Cerebellar cortex (tissue), 1 donor: ENCODE results near the gene CALR.
A peak's percentile ranks its signal among the peaks of the same experiment; 100 is the strongest.
"Not testable (repeated sequence)": the region's sequence is repeated elsewhere in the genome, so short reads cannot be mapped to it uniquely, and the experiment has no call there.

Experiments used
- DNase-seq: peaks from one replicate; pipeline ENCODE4 v3.0.0-alpha.2; 2015; ENCODE audit warnings: low spot score

CALR gene

DNA sequence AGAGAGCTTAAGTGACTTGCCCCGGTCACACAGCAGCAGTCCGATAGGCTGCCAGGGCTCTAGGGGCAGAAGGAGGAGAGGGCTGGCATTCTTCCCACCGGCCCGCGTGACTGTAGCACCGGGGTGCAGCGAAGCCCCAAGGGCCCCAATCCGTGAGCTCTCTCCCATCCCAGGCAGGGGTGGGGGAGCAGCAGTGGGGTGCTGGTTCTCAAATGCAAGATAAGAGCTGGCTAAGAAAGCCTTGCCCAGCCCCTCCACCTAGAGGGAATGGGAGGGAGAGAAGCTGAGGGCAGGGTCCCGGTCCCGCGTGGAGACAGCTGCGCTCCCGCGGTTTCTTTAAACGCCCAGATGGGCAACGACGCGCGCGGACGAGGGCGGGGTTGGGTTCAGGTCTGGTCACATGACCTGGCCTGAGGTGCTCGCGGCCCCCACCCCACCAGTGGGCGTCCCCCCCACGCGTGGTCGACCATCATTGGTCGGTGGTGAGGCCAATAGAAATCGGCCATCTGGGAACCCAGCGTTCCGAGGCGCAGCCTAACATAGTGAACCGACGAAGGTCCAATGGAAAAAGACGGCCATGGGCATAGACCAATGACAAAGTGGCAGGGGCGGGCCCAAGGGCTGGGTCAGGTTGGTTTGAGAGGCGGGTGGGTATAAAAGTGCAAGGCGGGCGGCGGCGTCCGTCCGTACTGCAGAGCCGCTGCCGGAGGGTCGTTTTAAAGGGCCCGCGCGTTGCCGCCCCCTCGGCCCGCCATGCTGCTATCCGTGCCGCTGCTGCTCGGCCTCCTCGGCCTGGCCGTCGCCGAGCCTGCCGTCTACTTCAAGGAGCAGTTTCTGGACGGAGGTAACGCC is at the start of gene CALR:
TSS of gene CALR (plus strand) at position 683 of the 852 bp plus-strand sequence. CDS start at position 754, 71 bp downstream.
- peak; percentile 100 for DNase-seq

DNA sequence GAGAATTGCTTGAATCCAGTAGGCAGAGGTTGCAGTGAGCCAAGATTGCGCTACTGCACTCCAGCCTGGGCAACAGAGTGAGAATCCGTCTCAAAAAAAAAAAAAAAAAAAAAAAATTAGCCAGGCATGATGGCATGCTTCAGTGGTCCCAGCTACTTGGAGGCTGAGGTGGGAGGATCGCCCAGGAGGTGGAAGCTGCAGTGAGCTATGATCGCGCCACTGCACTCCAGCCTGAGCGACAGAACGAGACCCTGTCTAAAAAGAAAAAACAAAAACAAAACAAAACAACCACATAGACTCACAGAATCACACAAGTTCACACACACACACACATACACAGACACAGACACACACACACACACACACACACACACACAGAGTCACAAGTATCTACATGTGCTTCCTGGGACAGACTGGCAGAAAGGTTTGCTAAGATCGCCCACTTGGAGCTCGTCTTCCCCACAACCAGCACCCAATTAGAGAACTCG is 48.1 kb upstream of the CALR start:
- DNase-seq, result not testable (repeated sequence)

DNA sequence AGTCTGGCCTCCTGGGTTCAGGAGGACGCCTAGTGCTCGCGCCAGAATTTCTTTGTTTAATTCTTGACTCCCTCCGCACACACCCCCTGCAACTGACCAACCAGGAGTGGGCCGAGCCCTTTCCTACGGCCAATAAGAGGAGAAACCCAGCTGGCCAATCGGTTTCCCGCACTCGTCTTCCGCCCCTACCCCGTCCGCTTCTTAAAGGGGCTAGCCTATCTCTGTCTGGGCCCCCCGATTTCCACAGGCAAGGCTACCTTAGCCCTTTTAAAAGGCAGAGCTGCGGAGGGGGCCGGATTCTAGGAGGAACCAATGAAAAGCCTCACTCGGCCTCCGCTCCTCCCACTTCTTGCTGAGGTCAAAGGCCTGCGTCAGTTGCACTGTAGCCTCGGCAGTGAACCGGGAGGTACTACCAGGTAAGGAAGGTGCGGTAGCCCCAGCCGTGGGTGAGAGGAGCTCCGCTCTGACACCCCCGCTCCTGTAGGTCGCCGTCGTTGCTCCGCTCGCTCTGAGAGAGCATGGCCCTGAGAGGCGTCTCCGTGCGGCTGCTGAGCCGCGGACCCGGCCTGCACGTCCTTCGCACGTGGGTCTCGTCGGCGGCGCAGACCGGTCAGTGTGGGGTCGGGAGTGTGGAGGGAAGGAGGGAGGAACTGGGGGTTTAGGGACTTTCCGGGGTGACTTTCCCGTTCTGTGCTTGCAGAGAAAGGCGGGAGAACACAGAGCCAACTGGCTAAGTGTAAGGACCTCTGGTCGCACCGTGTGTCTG is 47.4 kb upstream of the CALR start, which contains the start of gene GCDH:
TSS of gene GCDH (plus strand) at position 374 of the 766 bp plus-strand sequence. CDS start at position 519, 145 bp downstream.
- peak; percentile 100 for DNase-seq

DNA sequence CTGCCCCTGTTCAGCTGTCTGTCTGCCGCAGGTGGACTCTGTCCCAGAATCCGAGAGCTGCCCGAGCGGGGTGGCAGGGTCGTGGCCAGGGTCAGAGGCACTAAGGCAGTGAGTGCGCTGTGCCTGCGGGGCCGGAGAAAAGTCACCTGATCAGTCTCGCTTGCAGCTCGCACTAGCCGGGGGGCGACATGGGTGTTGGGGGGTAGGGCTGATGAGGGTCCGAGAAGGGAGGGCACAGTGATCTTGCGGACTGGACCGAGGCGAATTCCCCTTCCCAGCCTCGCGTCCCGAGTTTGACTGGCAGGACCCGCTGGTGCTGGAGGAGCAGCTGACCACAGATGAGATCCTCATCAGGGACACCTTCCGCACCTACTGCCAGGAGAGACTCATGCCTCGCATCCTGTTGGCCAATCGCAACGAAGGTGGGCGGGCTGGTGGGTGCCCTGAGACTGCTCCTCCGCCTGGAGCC is 46.8 kb upstream of the CALR start:
- DNase-seq, result no peak

DNA sequence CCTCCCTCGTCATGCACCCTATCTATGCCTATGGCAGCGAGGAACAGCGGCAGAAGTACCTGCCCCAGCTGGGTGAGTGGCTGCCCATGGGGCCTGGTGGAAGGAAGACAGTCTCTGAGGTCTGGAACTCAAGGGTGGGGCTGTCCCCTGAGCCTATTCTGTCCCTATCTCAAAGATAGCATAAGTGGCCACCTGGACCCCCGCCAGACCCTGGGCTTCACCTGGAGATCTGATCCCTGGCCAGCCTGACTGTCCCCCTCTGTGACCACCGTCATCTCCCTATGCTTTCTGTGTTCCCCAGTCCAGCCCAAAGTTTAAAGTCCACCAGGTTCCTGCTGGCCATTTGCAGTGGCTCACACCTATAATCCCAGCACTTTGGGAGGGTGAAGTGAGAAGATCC is 44.8 kb upstream of the CALR start:
- DNase-seq, result no peak

DNA sequence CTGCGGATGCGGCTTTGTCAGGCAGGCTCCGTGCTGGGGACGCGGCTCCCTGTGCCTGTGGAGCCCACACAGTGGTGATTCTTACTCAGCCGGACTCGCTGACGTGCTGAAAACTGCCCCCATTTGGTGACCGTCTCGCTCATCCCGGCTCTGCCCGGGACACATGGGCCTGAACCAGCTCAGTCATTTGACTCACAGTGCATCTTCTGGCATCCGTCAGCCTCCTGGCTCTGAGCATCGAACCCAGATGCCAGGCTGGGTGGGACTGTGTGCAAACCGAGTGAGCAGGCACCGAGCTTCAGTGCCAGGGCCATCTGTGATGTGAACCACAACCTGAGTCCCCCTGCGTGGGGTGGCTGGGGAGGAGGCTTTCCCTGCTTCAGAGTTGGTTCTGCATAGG is 41.9 kb upstream of the CALR start:
- DNase-seq, result peak; percentile 74

DNA sequence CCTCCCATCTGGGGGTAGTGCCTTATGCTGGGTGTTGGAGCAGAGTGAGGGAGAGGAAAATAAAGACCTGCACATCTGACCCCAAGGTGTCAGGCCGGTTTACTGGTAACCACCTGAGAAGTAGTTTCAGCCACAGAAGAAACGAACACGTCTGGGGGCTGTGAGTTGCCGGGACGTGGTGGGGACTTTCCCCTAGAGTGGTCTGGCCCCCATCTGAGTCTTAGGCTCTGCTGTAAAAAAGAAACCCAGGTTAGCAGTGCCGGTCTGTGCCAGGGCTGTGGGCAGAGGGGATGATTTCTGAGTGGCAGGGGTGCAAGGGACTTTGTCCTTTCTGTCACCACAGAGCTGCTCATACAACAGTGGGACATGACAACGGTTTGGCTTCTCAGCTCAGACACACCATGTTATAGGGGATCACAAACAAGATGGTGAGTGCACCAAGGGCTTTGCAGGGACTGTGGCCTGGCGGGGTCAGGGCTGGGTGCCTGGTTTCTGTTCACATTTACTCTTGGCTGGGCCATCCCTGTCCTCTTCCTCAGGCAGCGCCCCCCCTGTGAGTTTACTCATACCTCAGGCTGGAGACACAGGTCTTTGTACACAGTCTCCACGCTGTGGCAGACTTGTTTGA is 38.4 kb upstream of the CALR start:
- DNase-seq, result no peak

DNA sequence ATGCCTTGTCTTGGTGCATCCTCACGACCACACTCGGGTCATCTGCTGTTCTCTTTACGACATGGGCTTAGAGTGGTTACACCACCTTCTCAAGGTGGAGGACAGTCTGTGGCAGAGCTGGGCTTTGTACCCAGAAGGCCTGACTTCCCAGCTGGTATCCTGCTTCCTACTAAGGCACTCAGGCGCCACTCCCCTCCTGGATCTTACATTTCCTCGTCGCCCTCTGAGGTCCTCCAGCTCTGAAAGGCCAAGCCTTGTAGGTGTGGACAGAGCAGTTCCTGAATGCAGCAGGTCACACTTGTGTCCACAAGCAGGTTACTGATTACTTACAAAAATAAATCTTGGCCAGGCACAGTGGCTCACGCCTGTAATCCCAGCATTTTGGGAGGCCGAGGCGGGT is 31.2 kb upstream of the CALR start:
- no peak for DNase-seq

DNA sequence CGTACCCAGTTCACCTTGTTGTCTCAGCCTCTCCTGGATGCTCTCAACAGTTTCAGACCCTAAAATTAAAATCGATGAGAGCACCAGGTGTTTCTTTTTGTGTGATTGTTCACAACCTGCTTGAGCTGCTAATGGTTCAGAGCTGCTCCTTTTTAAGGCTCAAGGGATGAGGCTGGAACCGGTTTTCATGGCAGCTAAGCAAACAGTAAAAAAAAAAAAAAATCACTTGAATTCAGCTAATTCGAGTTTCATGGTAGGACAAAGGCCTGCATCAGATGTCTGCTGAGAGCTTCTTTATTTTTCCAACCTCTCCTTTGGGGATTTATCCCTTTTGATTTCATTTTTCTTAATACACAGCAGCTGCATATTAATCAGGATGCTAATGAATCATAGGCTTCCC is 25.8 kb upstream of the CALR start:
- no peak for DNase-seq

DNA sequence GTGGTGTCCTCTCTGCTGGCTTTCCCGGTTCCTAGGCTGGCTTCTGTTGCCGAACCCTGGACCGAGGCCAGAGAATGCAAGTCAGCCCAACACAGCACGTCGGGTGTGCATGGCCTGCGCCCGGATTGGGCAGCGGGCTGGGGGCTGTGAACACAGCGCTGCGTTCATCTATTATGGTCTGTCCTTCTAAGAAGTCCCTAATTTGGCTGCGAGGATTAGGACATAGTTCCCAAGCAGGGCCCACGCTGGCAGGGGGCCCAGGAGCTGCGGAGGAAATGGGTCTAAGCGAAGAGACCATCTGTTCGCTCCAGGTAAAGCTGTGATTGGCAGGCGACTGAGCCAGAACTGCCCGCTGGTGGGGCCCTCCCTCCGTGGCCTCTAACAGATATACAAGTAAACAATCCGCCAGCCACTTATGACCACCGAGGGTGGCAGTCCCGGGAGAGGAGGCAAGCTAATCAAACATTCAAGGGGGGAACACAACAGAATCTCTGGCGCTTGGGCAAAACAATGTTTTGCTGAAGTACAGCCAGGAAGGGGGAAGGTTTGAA is 25.3 kb upstream of the CALR start:
- DNase-seq, result peak; percentile 97

DNA sequence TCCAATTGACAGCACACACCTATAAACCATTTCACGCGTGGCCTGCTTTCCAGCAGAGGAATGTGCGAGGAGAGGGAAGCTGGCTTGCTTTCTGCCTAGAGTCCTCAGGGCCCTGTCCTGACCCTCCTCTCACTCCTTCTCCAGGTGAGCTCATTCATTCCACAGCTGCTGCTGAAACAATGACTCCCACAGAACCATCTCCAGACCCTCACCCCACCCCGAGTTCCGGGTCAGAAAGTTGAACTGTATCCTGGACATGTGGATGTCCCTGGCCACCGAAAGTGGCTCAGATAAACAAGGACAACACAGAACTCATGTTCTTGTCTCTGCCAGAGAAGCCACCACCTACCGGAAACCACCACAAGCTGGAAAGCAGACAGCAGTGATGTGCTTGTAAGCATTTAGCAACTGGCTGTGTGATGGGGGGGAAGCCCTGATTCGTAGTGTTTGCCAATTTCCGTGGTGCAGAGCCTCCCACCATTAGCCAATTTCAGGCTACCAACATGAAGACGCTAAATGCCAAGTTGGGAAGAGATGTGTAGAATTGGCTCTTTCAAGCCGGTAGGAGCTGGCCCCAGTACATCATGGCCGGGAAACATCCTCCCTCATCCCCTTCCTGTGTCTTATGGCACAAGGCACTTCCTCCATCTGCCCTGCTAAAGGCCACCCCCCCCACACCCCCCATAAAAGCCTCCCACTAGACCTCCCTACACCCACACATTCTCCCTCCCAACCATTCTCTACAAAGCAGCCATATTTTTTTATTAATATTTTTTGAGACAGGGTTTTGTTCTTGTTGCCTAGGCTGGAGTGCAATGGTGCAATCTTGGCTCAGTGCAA is 24.3 kb upstream of the CALR start:
- peak; percentile 35 for DNase-seq

DNA sequence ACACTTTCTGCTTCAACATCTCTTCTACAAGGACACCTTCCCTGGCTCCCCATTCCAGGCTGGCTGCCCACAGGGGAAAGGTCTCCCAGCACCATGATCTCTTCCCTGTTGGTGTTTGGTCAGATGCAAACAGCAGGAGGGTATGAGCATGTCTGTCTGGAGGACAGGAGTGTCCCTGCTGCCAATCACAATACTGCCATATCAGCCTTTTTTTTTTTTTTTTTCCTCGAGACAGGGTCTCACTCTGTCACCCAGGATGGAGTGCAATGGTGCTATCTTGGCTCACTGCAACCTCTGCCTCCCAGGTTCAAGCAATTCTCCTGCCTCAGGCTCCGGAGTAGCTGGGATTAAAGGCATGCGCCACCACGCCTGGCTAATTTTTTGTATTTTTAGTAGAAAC is 22.5 kb upstream of the CALR start:
- DNase-seq, result not testable (repeated sequence)

DNA sequence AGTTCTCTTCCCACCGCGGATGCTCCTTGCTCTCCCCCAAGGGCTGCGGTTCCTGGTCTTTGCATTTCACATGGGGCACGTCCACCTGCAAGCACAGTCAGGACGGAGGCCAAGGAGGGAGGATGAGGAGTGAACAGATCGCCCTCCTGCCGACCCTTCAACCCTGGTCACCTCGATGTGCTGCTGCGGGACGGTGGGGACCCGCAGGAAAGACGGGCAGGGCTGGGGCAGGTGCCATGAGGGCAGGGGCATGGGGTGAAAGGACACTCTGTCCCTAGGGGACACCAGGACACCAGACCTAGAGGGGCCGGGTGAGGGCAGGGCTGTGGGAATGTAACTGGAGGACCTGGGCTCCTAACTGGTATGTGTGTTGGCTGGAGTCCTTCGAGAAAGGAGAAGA is 20.2 kb upstream of the CALR start:
- DNase-seq, result no peak

DNA sequence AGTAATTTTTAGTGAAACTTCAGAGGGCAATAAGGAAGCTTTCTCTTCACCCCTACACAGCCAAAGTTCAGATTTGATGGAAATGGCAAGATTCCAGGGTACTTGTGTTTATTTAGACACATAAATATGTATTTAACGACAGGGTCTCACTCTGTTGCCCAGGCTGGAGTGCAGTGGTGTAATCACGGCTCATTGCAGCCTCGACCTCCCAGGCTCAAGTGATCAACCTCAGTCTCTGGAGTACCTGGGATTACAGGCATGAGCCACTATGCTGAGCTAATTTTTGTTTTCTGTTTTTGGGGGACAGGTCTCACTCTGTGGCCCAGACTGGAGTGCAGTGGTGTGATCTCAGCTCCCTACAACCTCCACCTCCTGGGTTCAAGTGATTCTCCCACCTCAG is 17.4 kb upstream of the CALR start:
- DNase-seq, result no peak

DNA sequence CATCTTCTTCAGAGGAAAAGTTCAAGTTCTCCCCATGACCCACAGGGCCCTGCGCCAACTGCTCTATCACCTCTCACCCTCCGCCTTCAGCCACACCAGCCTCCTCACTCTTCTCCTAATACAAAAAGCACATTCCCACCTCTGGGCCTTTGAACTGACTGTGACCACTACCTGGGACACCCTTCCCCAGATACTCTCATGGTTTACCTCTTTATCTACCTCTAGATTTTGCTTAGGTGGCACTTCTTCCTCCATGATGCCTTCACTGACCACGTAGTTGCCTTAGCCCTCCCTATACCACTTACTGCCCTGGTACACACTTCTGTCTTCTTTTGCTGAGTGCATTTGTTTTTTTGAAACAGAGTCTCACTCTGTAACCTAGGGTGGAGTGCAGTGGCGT is 15.4 kb upstream of the CALR start:
- no peak for DNase-seq

DNA sequence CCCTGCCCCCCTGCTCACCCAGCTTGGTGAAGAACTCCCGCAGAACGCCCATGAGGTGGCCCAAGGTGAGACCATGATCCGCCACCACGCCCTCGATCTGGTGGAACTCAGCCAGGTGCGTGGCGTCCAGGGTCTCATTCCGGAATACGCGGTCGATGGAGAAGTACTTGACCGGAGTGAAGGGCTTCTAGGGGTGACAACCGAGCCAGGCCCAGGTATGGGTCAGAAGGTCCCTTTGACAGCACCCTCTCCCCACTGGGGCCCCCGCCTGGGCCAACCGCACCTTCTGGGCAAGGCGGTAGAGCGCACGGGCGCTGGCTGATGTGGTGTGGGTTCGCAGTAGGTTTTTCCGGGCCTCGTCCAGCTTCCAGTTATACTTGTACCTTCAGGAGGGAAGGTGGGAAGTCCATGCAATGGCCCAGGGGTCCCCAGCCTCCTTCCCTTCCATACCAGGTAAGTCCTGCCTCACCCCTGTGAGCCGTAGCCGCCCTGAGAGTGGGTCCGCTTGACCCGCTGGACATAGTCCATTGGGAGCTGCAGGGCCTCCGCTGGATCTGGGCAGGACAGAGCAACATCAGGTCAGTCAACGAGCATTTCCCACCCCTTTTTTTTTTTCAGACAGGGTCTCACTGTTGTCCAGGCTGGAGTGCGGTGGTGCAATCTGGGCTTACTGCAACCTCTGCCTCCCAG is 13.6 kb upstream of the CALR start:
- DNase-seq, result no peak

DNA sequence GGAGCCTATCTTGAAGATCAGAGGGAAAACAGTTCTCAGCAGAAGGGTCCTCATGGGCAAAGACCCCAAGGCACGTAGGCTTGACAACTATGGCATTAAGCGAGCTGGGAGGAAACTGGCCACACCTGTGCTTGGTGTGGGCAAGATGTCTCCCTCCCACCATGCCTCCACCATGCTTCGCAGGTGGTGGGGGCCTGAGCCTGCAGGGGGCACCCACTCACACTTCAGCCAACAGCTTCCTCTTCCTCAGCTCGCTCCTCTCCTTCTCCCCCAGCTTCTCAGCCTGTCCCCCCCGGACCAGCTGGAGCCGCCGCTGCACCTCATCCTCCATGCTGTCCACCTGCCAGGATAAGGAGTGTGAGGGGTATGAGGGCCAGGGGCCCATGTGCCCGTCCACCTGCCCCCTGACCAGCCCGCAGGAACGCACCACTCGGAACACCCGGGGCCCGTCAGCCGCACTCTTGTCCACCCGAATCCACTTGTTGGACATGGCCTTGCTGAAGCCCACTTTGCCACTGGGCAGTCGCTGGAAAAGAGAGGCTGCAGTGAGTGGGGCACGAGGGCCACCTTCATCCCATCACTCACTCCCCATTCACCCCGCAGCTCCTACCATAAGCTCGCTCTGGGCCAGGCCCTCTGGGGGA is 8.3 kb upstream of the CALR start:
- DNase-seq, result no peak

DNA sequence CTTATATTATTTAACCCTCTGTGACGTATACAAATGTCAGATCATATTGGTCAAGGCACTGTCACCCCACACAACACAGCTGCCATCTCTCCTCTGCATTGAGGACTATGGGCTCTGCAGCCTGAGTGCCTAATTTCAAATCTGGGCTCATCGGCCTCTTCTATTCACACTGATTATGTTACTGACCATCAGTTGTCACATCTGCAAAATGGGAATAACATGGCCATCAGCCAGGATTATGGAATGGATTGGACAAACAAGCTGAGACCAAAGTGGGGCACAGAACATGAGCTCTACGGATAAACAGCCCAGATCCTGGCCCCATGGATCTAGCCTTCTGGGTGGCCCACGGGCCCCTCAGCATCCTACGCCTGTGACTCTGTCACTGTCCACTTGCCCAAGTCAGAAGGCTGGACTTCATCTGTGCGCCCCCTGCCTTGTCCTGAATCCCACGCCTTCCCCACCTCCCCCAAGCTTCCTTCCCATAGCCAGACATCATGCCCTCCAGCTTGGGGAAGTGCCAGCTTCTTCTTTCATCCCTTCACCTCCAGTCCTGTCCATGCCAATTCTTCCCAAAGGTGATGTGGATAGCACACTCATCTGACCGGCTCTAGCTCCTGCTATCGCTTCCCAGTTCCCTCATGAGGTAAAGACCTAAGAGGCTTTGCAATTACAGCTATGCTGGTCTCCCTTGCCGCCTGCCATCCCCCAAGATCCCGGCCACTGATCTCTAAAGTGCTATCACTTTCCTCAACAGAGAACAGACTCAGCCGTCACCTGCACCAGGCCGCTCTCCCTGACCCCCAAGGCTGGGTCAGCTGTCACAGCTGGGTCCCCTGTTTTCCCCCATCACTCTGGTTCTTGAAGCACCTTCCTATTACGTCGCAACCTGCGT is 5.8 kb upstream of the CALR start:
- DNase-seq, result no peak
